Measurements from ENCODE around the gene RBM47. TPM values are rescaled to one million over a fixed set of nuclear protein-coding genes. Genes with fewer than 3 reads are reported as not detected.

RBM47 gene
- total RNA-seq, 1 donor from 2014 or later, result 37.8 TPM

DNA sequence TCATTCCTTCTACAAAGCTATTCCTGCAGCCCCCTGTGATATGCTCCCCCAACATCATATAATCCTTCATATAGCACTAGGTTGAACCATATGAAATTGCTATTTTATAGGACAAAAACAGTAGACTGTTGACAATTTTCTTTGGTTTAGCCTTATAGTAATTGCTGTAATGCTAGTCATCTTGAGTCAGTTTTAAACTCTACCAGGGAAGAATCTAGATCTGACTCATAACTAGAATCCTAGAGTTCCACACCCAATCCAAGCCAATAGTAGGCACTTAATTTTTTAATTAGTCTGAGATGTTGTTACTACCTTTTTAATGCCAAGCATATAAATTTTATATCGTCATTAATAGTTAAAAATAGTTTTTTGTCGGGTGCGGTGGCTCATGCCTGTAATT lies 157.7 kb downstream of the RBM47 start:
- no peak overlapping the region for H3K4me3 Mint-ChIP-seq
- H3K36me3 Mint-ChIP-seq, result peaks cover 3% of the 10 kb centered on the region
- H3K4me1 Mint-ChIP-seq, result peaks cover 6% of the 10 kb centered on the region
- no peaks in the 10 kb centered on the region for H3K27me3 Mint-ChIP-seq (ENCODE audit: low read depth)
- no peak overlapping the region for H3K27ac Mint-ChIP-seq
- TF ChIP-seq, protein P1, sequence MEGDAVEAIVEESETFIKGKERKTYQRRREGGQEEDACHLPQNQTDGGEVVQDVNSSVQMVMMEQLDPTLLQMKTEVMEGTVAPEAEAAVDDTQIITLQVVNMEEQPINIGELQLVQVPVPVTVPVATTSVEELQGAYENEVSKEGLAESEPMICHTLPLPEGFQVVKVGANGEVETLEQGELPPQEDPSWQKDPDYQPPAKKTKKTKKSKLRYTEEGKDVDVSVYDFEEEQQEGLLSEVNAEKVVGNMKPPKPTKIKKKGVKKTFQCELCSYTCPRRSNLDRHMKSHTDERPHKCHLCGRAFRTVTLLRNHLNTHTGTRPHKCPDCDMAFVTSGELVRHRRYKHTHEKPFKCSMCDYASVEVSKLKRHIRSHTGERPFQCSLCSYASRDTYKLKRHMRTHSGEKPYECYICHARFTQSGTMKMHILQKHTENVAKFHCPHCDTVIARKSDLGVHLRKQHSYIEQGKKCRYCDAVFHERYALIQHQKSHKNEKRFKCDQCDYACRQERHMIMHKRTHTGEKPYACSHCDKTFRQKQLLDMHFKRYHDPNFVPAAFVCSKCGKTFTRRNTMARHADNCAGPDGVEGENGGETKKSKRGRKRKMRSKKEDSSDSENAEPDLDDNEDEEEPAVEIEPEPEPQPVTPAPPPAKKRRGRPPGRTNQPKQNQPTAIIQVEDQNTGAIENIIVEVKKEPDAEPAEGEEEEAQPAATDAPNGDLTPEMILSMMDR (IDR thresholded peaks at IDR 0.05; ENCODE audit: unreplicated experiment), result no peak
- DNase-seq (ENCODE audit: low spot score in 2 of 2, unreplicated experiment in 2 of 2), result no peak
- no peaks in the 10 kb centered on the region for H3K9me3 Mint-ChIP-seq

DNA sequence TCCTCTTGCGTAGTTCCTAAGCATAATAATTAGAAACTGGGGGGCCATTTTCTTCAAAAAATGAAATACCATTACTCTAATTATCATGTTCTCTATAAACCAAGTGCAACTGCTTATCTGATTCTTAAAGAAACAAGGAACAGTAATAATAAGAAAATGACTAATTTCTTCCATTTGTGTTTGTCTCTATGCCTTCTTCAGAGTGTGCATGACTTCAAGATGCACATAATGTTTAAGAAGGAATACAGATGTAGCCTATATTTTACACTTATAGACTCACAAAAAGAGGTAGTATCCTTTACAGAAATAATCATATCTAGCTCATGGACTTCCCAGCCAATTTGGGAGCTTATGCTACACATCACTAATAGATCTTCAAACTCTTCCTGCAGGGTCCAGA lies 162.9 kb downstream of the RBM47 start:
- TF ChIP-seq, protein P1 (IDR thresholded peaks at IDR 0.05; ENCODE audit: unreplicated experiment), result no peak
- H3K36me3 Mint-ChIP-seq, result peaks cover 9% of the 10 kb centered on the region
- no peak for DNase-seq (ENCODE audit: low spot score in 2 of 2, unreplicated experiment in 2 of 2)
- no peak overlapping the region for H3K27ac Mint-ChIP-seq
- H3K4me3 Mint-ChIP-seq, result no peak overlapping the region
- H3K9me3 Mint-ChIP-seq, result no peaks in the 10 kb centered on the region
- no peaks in the 10 kb centered on the region for H3K4me1 Mint-ChIP-seq
- no peaks in the 10 kb centered on the region for H3K27me3 Mint-ChIP-seq (ENCODE audit: low read depth)

DNA sequence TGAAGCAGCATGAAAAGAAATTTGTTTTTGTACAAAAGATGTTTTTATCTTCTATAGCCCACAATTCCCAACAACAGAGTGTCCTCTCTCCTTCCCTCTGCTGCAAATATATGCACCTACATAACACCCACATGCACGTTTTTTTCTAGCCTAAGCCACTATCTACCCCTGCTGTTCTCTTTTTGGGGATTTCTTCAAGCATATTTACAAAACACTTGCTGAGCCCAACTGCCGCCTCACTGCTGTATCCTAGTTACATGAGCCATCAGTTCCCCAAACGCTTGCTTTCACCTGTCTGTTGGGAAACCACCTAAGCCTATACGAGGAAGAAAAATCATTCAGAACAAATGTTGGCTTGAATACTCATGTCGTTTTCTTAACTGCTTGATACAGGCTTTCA lies 167.3 kb downstream of the RBM47 start:
- Mint-ChIP-seq H3K4me1 (no peaks in the 10 kb centered on the region), H3K4me3 (no peak overlapping the region), H3K9me3 (no peaks in the 10 kb centered on the region), H3K36me3 (peaks cover 9% of the 10 kb centered on the region), H3K27me3 (ENCODE audit: low read depth) (no peaks in the 10 kb centered on the region), H3K27ac (no peak overlapping the region)
- no peak for DNase-seq (ENCODE audit: low spot score in 2 of 2, unreplicated experiment in 2 of 2)
- TF ChIP-seq, protein P1 (IDR thresholded peaks at IDR 0.05; ENCODE audit: unreplicated experiment), result no peak

DNA sequence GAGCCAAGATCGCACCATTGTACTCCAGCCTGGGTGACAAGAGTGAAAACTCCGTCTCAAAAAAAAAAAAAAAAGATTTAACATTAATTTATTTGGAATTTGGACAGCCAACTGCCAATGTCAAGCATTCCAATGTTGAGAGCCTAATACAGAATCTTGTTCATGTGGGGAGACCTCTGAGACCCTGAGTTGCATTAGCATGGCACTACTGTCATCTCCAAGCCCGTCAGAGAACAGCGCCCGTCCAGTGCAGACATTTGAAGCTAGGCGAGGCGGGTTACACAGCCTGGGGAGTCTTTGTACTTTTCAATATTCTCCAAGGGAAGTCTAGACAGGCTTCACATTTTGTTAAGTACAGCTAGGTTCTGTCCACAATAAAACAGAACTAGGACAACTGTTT lies 167.8 kb downstream of the RBM47 start:
- H3K27ac Mint-ChIP-seq, result no peak overlapping the region
- H3K27me3 Mint-ChIP-seq (ENCODE audit: low read depth), result no peaks in the 10 kb centered on the region
- TF ChIP-seq, protein P1 (IDR thresholded peaks at IDR 0.05; ENCODE audit: unreplicated experiment), result no peak
- H3K4me1 Mint-ChIP-seq, result no peaks in the 10 kb centered on the region
- peaks cover 8% of the 10 kb centered on the region for H3K36me3 Mint-ChIP-seq
- no peaks in the 10 kb centered on the region for H3K9me3 Mint-ChIP-seq
- no peak for DNase-seq (ENCODE audit: low spot score in 2 of 2, unreplicated experiment in 2 of 2)
- no peak overlapping the region for H3K4me3 Mint-ChIP-seq

DNA sequence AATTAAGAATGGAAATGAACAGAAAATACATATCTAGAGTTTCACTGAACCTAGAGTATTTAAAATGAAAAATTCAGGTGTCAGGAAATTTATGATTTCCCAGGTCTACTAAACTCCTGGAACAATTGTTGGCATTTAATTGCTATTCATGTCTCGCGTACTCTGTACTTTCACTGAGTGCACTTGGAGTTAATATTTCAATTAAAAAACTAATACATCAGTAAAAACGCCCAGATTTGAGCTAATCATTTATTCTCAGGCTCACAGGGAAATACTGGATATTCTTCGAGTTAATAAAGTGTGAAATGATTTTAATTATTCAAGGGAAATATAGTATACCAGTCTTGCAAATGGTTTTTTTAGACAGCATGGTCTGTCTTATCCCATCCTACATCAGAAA lies 168.6 kb downstream of the RBM47 start:
- no peaks in the 10 kb centered on the region for H3K4me1 Mint-ChIP-seq
- no peaks in the 10 kb centered on the region for H3K9me3 Mint-ChIP-seq
- H3K36me3 Mint-ChIP-seq, result peaks cover 4% of the 10 kb centered on the region
- no peak for DNase-seq (ENCODE audit: low spot score in 2 of 2, unreplicated experiment in 2 of 2)
- no peak overlapping the region for H3K27ac Mint-ChIP-seq
- no peaks in the 10 kb centered on the region for H3K27me3 Mint-ChIP-seq (ENCODE audit: low read depth)
- no peak overlapping the region for H3K4me3 Mint-ChIP-seq
- TF ChIP-seq, protein P1 (IDR thresholded peaks at IDR 0.05; ENCODE audit: unreplicated experiment), result no peak

DNA sequence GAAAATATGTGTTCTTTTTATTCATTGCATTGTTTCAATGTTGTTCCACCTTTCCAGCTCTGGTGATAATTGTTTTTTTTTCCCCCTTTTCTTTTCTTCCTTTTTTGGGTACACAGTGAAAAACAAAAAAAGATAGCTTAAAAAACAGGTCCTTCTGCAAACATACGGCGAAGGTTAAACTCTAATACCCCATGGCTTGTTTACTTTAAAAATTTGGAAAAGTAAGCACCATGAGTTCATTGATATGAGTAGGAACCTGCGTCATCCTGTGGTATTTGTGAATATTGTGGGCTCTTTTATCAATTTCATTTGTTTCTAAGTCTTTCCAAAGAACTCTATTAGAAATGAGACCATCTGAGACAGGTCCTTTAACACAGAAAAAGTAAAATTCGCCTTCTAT lies 171.0 kb downstream of the RBM47 start:
- no peak overlapping the region for H3K4me3 Mint-ChIP-seq
- no peaks in the 10 kb centered on the region for H3K9me3 Mint-ChIP-seq
- TF ChIP-seq, protein P1 (IDR thresholded peaks at IDR 0.05; ENCODE audit: unreplicated experiment), result no peak
- no peak for DNase-seq (ENCODE audit: low spot score in 2 of 2, unreplicated experiment in 2 of 2)
- H3K36me3 Mint-ChIP-seq, result peaks cover 3% of the 10 kb centered on the region
- no peaks in the 10 kb centered on the region for H3K4me1 Mint-ChIP-seq
- no peaks in the 10 kb centered on the region for H3K27me3 Mint-ChIP-seq (ENCODE audit: low read depth)
- no peak overlapping the region for H3K27ac Mint-ChIP-seq
